Left ventricle myocardium inferior (tissue), 1 donor: ENCODE data around the gene PLEKHO2. TPM values are rescaled to one million over a fixed set of nuclear protein-coding genes. Genes with fewer than 3 reads are reported as not detected.
"Not testable (repeated sequence)": the region's sequence is repeated elsewhere in the genome, so short reads cannot be mapped to it uniquely, and the experiment has no call there.

Experiments
- DNase-seq: peaks from one replicate; pipeline ENCODE4 v3.0.0-alpha.2; 2020
- H3K27ac ChIP-seq: fragments of 200-600 bp; replicated peaks from 2 replicates; pipeline ENCODE4 v1.8.0; 2021
- H3K27me3 ChIP-seq: fragments of 200-600 bp; 2 replicates; pipeline ENCODE4 v1.8.0; 2021; ENCODE audit warnings: low read depth
- H3K36me3 ChIP-seq: fragments of 200-600 bp; 2 replicates; pipeline ENCODE4 v1.8.0; 2021
- H3K4me1 ChIP-seq: fragments of 200-600 bp; 2 replicates; pipeline ENCODE4 v1.8.0; 2021
- H3K4me3 ChIP-seq: fragments of 200-600 bp; 2 replicates; pipeline ENCODE4 v1.8.0; 2021; ENCODE audit warnings: mild to moderate bottlenecking, moderate library complexity
- H3K9me3 ChIP-seq: fragments of 200-600 bp; replicated peaks from 2 replicates; pipeline ENCODE4 v1.8.0; 2021
- intact Hi-C: fragments of 100-400 bp; cut with micrococcal nuclease; formaldehyde crosslinking; loops from one replicate; pipeline ENCODE4 v1.11.0; 2022
- total RNA-seq: library from RNA; stranded (reverse); fragmentation: NEBNext Ultra II Directional; extraction: Animal tissue kit (Norgen Biotek cat#: 25700); gene quantifications from one replicate; pipeline ENCODE4 v1.2.1, GENCODE V29; 2021
- TF ChIP-seq, protein P1 (sequence below): fragments of 200-600 bp; IDR thresholded peaks from 2 replicates; pipeline ENCODE4 v1.8.0; 2021; ENCODE audit warnings: antibody characterized with exemption, mild to moderate bottlenecking, borderline replicate concordance
- donor health status: DM: no; HTN: yes; CAD: no; lungs with severe emphysema.

The PLEKHO2 gene
- total RNA-seq, 1 donor from 2014 or later, result 8.0 TPM

DNA sequence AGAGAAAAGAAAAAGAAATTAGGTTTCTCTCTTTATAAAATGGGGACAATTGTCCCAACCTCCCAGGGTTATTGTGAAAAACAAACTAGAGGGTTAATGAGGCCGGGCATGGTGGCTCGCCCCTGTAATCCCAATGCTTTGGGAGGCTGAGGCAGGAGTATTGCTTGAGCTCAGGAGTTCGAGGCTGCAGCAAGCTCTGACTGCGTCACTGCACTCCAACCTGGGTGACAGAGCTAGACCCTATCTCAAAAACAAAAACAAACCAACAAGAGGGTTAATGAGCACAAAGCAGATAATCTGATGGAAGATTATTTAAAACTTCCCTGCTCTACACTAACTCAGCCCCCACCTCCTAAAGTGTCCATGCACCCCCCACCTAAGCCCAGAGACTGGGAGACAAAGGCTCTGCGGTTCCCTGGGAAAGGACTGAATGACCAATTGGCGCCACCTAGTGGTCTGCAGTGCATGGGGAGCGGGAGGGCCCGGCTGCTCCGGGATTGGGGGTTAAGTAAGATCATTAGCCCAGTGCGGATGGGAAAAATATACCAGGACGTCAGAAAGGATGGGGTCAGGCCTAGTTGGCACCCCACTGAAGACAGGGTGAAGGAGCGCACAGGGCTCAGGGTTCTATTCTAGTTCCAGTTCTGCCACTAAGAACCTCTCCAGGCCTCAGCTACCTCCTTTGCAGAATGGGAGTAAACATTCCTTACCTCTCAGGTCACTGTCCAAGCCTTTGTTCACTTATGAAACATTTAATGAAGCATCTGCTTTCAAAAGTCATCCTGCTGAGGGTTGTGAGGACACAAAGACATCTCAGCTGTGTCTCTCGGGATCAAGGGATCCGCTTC is 31.8 kb upstream of the PLEKHO2 start:
- H3K4me3 ChIP-seq, result no peak overlapping the region
- DNase-seq, result peak; percentile 83
- peaks cover 22% of the 10 kb centered on the region for H3K4me1 ChIP-seq
- no peaks in the 10 kb centered on the region for H3K36me3 ChIP-seq
- TF ChIP-seq, protein P1, sequence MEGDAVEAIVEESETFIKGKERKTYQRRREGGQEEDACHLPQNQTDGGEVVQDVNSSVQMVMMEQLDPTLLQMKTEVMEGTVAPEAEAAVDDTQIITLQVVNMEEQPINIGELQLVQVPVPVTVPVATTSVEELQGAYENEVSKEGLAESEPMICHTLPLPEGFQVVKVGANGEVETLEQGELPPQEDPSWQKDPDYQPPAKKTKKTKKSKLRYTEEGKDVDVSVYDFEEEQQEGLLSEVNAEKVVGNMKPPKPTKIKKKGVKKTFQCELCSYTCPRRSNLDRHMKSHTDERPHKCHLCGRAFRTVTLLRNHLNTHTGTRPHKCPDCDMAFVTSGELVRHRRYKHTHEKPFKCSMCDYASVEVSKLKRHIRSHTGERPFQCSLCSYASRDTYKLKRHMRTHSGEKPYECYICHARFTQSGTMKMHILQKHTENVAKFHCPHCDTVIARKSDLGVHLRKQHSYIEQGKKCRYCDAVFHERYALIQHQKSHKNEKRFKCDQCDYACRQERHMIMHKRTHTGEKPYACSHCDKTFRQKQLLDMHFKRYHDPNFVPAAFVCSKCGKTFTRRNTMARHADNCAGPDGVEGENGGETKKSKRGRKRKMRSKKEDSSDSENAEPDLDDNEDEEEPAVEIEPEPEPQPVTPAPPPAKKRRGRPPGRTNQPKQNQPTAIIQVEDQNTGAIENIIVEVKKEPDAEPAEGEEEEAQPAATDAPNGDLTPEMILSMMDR, result peak; percentile 92
- no peak overlapping the region for H3K27ac ChIP-seq
- peaks cover 21% of the 10 kb centered on the region for H3K27me3 ChIP-seq
- intact Hi-C loops, result loop anchor here (5.0 kb wide), 1 partner anchor 78 kb away; no protein-coding TSS in a partner anchor
- no peaks in the 10 kb centered on the region for H3K9me3 ChIP-seq

DNA sequence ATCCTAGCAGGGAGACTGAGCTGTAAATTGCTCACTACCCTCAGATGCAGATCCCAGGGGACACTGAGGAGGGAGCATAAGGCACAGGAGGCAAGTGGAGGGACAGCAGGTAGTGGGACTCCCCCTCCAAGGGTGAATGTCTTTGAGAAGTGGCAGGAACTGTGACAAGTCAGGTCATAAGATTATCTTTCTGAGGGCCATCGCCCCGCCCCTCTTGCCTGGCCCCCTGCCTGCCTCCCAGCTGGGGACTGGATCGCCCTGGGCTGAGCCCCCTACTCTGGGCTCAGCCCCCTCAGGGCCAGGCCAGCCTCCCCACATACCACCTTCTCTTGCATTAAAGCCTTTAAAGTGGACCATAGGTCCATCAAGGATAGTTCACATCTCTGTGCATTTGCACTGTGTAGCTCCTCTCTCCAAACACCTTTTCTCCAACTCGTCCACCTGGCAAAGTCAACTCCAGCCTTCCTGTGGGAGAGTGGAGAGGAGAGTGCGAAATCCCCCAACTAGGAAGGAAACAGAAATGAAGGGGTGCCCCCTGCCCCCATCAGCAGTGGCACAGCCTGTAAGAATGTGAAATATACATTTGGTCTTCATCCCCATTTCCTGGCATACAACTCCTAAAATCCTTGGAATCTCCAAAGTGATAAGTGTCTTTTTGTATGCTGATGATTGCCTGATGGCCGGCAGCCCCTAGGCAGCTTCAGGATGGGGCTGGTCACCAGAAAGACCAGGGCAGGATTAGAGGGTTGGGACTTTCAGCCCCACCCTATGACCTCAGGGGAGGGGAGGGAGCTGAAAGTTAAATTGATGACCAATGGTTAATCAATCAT is 31.0 kb upstream of the PLEKHO2 start:
- Histone ChIP-seq H3K4me1 (peaks cover 22% of the 10 kb centered on the region), H3K27ac (no peak overlapping the region)
- no peak for DNase-seq

DNA sequence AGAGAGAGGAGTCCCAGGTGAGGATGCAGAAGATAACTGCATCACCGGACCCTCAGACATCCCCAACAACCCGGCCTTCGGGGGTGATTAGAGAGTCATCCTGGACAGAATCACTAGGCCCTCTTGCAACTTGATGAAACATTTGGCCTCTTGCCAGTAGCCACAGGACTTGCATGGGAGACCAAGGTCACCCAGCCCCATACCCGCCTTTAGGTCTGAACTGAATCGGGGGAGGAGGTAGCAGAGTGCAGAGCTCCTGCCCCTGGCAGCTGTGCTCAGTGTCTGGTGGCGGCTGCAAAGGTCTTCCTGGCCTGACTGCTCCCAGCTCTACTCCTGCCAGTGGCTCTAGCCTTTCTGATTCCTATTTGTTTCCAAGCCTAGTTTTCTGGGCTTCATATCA is 28.6 kb upstream of the PLEKHO2 start:
- DNase-seq, result no peak
- Histone ChIP-seq H3K9me3 (no peaks in the 10 kb centered on the region), H3K27ac (peak overlapping the region; percentile 7), H3K36me3 (no peaks in the 10 kb centered on the region), H3K27me3 (peaks cover 12% of the 10 kb centered on the region), H3K4me1 (peaks cover 16% of the 10 kb centered on the region), H3K4me3 (no peak overlapping the region)
- intact Hi-C loops, result no loop called here
- TF ChIP-seq, protein P1, result no peak

More for the DNA sequence above, 31.0 kb upstream of the PLEKHO2 start:
- Histone ChIP-seq H3K36me3 (no peaks in the 10 kb centered on the region), H3K9me3 (no peaks in the 10 kb centered on the region), H3K4me3 (no peak overlapping the region), H3K27me3 (peaks cover 21% of the 10 kb centered on the region)
- intact Hi-C loops, result no loop called here
- TF ChIP-seq, protein P1, result no peak

DNA sequence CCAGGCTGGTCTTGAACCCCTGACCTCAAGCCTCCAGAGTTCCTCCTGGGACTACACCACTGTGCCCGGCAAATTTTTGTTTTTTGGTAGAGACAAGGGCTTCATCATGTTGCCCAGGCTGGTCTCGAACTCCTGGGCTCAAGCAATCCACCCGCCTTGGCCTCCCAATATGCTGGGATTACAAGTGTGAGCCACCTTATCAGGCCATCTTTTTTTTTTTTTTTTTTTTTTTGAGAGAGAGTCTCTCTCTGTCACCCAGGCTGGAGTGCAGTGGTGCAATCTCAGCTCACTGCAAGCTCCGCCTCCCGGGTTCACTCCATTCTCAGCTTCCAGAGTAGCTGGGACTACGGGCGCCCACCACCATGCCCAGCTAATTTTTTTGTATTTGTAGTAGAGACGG is 27.4 kb upstream of the PLEKHO2 start:
- DNase-seq, H3K9me3 ChIP-seq, intact Hi-C loops, H3K4me3 ChIP-seq, H3K27me3 ChIP-seq, H3K27ac ChIP-seq, H3K36me3 ChIP-seq: not testable (repeated sequence)
- peaks cover 16% of the 10 kb centered on the region for H3K4me1 ChIP-seq

DNA sequence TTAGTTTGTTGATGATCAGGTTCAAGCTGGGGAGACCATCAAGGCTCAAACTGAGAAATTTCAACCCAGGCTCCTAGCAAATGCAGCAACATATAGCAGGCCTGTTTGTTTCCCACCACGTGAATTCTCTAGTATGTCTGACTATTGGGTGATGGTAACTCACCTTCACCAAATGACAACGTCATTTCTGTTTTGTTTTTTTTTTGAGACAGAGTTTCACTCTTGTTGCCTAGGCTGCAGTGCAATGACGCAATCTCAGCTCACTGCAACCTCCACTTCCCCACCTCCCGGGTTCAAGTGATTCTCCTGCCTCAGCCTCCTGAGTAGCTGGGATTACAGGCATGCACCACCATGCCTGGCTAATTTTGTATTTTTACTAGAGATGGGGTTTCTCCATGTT is 26.8 kb upstream of the PLEKHO2 start:
- intact Hi-C loops, H3K36me3 ChIP-seq, DNase-seq, H3K27ac ChIP-seq, H3K4me3 ChIP-seq, H3K9me3 ChIP-seq, H3K27me3 ChIP-seq: not testable (repeated sequence)
- peaks cover 12% of the 10 kb centered on the region for H3K4me1 ChIP-seq

DNA sequence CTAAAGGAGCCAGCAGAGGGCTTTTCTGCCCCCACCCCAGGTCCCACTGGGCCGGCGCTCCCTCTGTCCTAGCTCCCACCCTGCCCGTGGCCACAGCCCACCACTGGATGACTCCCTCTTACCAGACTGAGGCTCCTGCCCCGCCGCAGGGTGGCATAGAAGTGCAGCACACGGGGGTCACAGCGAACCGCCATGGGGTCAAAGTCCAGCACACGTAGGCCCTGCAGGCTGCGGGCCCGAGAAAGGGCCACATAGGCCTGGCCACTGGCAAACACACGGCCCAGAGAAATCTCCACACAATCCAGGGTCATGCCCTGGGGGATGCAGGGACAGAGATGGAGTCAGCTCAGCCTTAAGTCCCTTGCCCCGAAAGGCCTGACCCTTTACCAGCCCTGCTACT is 25.3 kb upstream of the PLEKHO2 start:
- H3K27ac ChIP-seq, result no peak overlapping the region
- no peaks in the 10 kb centered on the region for H3K36me3 ChIP-seq
- TF ChIP-seq, protein P1, result no peak
- no peak for DNase-seq
- no peaks in the 10 kb centered on the region for H3K27me3 ChIP-seq
- H3K4me3 ChIP-seq, result no peak overlapping the region
- peaks cover 7% of the 10 kb centered on the region for H3K4me1 ChIP-seq
- no peaks in the 10 kb centered on the region for H3K9me3 ChIP-seq
- intact Hi-C loops, result no loop called here
